ENCODE measurements around the gene SPEM3.

Gene SPEM3

DNA sequence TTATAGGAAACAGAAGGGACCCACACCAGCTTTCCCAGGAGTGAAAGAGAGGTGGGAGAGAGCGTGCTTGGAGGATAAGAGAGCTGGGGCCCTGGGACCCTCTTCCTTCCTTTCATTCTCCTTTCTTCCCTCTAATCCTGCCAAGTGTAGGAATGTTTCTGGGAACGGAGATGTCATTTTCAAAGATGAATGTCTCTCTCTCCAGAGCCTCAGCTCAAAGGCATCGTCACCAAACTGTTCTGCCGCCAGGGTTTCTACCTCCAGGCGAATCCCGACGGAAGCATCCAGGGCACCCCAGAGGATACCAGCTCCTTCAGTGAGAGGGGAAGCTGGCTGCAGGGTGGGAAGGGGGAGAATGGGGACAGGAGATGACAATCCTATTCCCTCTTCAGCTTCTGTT, 12.6 kb downstream of the SPEM3 start:
- Histone ChIP-seq H3K27me3 (peaks cover 9% of the 10 kb centered on the region), H3K36me3 (no peaks in the 10 kb centered on the region), H3K9me3 (no peaks in the 10 kb centered on the region), H3K4me1 (no peaks in the 10 kb centered on the region), H3K4me3 (ENCODE audit: low read depth, low read length) (peak overlapping the region; percentile 67)
- no peak for DNase-seq
- TF ChIP-seq, protein P1, sequence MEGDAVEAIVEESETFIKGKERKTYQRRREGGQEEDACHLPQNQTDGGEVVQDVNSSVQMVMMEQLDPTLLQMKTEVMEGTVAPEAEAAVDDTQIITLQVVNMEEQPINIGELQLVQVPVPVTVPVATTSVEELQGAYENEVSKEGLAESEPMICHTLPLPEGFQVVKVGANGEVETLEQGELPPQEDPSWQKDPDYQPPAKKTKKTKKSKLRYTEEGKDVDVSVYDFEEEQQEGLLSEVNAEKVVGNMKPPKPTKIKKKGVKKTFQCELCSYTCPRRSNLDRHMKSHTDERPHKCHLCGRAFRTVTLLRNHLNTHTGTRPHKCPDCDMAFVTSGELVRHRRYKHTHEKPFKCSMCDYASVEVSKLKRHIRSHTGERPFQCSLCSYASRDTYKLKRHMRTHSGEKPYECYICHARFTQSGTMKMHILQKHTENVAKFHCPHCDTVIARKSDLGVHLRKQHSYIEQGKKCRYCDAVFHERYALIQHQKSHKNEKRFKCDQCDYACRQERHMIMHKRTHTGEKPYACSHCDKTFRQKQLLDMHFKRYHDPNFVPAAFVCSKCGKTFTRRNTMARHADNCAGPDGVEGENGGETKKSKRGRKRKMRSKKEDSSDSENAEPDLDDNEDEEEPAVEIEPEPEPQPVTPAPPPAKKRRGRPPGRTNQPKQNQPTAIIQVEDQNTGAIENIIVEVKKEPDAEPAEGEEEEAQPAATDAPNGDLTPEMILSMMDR (IDR thresholded peaks at IDR 0.05; ENCODE audit: low read depth, low read length) = no peak

DNA sequence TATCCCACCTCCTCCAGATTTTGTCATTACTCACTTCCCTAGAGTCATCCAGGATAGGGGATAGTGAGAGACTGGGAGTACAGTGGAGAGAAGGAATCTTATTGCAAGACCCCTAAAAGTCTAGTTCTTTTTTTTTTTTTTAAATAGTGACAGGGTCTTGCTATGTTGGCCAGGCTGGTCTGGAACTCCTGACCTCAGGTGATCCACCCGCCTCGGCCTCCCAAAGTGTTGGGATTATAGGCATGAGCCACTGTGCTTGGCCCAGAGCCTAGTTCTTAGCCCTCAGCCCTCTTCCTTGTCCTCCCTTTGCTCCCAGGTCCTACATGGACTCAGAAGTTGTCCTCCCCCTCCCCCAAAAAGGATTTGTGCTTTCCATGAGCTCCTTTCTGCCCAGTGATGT, 13.5 kb downstream of the SPEM3 start:
- Histone ChIP-seq H3K9me3 (no peaks in the 10 kb centered on the region), H3K4me1 (no peaks in the 10 kb centered on the region), H3K36me3 (no peaks in the 10 kb centered on the region), H3K4me3 (ENCODE audit: low read depth, low read length) (no peak overlapping the region), H3K27me3 (peaks cover 13% of the 10 kb centered on the region)
- TF ChIP-seq, protein P1 (IDR thresholded peaks at IDR 0.05; ENCODE audit: low read depth, low read length) = no peak
- DNase-seq = no peak

DNA sequence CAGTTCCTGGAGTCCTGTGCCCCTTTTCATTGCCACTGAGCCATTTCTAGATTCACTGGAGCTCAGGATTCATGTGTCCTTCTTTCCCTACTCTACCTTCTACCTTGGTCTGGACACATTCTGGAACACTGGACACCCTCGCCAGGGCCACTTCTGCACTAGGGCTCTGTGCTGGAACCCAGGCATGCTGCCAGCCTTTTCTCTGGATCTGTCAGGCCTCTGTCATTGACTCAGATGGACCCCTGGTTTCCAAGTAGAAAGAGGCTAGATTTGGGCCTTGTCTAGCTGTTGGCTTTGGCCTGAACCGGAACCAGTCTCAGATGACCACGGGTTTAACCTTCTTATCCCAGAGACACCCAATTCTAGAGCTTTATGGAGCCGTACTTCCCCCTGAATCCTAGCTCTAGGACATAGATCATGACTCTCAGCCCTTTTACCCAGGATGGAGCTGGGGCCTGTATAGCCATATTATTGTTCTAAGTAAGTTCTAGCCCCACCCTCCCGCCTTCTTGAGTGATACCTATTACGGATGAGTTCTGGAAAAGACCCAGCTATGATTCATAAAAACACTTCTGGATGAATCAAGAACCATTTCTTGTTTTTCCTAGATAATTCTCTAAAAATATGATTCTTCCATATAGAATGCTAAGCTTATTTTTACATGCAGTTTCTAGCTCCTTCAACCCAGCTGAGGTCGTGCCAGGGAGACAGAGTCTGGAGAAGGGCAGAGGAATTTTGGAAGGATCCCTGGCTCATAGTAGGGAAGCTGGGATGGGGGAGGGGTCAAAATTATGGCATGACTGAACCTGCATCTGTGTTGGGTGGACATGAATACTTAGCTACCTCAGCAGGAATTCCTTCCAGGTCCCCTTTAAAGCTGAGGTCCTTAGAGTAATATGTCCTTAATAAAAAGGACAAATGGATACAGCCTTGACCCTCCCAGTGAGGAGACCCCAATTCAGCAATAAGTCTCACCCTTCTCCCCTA, 15.1 kb downstream of the SPEM3 start:
- Histone ChIP-seq H3K36me3 (no peaks in the 10 kb centered on the region), H3K27me3 (peaks cover 6% of the 10 kb centered on the region), H3K4me1 (no peaks in the 10 kb centered on the region), H3K9me3 (no peaks in the 10 kb centered on the region), H3K4me3 (ENCODE audit: low read depth, low read length) (no peak overlapping the region)
- no peak for DNase-seq
- TF ChIP-seq, protein P1 (IDR thresholded peaks at IDR 0.05; ENCODE audit: low read depth, low read length) = no peak

DNA sequence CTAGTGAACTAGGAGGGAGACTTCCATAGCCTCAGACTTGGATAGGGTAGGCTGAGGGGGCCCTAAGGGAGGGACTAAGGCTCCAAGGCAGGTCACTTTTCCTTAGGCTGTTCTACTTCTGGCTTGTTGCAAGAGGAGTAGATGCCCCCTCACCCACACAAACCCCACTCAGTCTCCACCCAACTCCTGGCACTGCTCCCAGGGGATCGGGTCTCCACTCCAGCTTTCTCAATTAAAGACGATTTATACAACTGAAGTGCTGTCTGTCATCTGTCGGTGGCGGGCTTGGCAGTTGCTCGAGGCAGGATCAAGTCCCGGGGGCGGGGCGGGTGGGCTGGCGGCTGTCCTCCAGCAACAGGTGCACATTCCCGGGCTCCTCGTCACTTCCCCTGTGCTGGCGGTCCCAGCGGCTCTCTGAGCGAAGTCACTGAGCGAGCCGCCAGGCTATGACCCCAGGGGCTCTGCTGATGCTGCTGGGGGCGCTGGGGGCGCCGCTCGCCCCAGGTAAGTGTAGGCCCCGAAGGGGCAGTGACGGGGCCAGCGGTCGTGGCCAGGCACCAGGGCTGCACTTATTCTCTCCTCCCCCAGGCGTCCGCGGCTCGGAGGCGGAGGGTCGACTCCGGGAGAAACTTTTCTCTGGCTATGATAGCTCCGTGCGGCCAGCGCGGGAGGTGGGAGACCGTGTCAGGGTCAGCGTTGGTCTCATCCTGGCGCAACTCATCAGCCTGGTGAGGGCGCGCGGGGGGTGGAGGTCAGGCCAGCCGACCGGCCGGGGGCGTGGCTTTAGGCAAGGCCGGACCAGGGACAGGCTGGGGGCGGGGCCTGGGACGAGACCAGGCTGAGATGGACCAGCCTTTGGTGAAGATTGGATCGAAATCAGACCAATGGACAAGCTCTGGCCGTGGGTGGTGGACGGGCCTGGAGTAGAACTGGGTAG, 16.3 kb downstream of the SPEM3 start, which contains the start of gene CHRNB1:
TSS of gene CHRNB1 (plus strand) at position 380 of the 937 bp plus-strand sequence. CDS start at position 447, 67 bp downstream.
- Histone ChIP-seq H3K4me3 (ENCODE audit: low read depth, low read length) (peak within 1 kb of the TSS; percentile 42), H3K9me3 (no peaks in the 10 kb centered on the region), H3K36me3 (no peaks in the 10 kb centered on the region), H3K27me3 (peaks cover 3% of the 10 kb centered on the region; the same call in 1 of the 2 replicates), H3K4me1 (no peaks in the 10 kb centered on the region)
- peak; percentile 35 for DNase-seq
- TF ChIP-seq, protein P1 (IDR thresholded peaks at IDR 0.05; ENCODE audit: low read depth, low read length) = no peak

DNA sequence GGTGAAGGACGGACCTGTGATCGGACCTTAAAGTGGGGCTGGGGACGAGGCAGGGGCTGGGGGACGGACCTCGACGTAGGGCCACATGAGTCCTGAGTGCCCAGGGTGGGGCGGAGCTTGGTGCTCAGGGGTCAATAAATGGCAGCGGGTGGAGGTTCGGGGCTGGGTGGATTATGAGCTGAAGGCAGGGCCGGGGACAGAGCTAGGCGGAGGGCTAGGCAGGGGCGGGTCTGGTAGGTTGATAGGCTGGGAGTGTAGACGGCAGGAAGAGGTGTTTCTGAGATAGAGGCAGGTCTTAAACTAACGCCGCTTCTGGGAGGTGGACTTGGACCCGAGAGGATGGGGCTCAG, 16.9 kb downstream of the SPEM3 start:
- TF ChIP-seq, protein P1 (IDR thresholded peaks at IDR 0.05; ENCODE audit: low read depth, low read length) = no peak
- Histone ChIP-seq H3K27me3 (peaks cover 3% of the 10 kb centered on the region; the same call in 1 of the 2 replicates), H3K4me3 (ENCODE audit: low read depth, low read length) (peak overlapping the region; percentile 42), H3K36me3 (no peaks in the 10 kb centered on the region), H3K9me3 (no peaks in the 10 kb centered on the region), H3K4me1 (no peaks in the 10 kb centered on the region)
- peak; percentile 28 for DNase-seq

Data from BE2C (cell line).